HG02763 (cell line): Measurements from ENCODE around the gene CRNKL1.

ENCODE experiments used
- ATAC-seq: cut with Tn5 transposase; IDR thresholded peaks from one replicate; pipeline ENCODE4 v1.9.1; 2021; ENCODE audit warnings: mild to moderate bottlenecking, moderate library complexity; ENCODE audit not compliant: unreplicated experiment

The CRNKL1 gene

DNA sequence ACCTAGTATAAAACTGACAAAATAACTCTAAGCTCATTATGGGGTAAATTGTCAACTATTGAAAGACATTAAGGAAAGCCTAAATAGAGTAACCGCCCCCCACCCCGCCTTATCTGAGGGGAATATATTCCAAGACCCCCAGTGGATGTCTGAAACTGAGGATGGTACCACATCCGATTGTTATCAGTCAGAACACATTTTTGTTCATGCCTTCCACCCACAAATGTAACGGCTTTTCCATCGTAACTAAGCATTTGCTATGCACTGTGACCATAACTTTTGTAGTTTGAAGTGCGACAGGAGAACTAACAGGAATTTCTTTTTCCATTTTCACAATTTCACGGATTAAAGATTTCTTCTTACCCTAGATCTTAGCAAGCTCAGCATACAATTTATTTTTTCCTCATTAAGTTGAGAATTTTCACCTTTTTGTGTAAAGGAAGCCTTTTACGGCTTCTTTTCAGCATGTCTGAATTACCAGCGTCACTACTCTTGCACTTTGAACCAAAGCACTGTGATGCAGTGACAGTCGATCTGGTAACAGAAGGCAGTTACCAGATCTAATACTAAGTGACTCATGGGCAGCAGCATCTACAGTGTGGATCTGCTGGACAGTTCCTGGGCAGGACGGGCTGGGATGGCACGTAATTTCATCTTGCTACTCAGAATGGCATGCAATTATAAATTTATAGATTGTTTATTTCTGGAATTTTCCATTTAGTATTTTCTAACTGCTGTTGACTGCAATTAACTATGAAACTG is 11.9 kb upstream of the CRNKL1 start:
- no peak for ATAC-seq

DNA sequence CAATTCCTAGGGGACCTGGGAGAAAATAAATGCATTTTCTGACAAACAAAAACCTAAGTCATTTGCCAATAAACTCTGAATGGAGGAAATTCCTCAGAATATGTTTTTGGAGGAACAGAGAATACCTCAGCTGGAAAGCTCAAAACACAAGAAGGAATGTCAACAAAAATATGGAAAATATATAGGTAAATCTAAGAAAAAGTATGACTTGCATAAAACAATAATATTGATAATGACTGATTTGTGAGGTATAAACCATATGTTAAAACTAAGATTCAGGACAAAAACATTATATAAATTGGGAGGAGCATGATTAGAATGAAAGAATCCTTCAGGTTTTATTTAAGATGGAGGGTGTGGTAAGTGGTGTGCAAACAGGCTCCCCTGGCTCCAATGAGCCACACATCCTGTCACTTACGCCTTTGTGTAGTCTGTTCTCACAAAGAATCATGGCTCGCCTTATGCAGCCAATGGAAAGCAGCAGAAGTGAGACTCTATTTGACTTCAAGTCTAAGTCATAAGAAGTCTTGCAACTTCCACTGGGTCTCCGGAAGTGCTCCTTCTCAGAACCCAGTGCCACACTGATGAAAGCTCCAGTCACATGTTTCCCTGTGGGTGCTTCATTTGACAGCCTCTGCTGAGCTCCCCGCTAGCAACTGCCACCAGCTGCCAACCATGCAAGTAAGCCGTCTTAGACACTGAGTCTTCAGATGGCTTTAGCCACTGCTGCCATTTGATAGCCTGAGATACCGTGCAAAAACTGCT is 8.2 kb upstream of the CRNKL1 start:
- no peak for ATAC-seq

DNA sequence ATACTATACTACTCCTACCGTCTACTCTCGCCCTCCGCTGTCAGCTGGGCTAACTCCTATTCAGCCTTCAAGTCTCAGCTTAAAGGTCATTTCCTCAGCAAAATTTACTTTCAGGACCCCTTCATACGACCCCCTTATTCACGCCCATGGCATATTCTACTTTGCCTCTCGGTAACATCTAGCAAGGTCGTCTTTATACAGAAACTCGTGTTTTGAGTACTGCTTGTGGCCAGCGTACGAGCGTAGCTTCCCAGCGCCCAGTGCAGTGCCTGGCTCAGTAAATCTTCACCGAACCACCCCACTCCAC is 546 bp downstream of the CRNKL1 start:
- no peak for ATAC-seq

DNA sequence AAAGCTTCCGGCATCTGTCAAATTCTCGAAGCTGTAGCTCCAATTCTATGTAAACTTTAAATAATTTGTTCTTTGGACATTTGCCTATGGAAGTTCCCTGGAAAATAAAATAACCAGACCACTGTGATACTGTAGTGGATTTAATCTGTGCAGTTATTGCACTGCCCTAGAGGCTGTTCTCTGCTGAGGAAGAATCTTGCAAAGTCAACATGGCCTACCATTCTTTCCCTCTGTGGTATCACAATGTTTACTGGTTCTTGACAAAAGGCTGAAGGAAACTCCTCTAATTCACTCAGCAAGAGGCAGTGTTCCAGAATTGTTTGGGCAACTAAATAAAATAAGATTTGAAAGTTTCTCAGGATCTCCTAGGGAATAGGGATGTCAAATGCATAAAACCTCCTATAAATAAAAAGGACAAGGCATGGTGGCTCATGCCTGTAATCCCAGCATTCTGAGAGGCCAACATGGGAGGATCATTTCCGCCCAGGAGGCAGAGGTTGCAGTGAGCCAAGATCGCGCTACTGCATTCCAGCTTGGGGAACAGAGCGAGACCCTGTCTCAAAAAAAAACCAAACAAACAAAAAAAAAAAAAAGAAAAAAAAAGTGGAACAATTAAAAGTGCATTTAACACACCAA is 12.4 kb downstream of the CRNKL1 start:
- no peak for ATAC-seq

DNA sequence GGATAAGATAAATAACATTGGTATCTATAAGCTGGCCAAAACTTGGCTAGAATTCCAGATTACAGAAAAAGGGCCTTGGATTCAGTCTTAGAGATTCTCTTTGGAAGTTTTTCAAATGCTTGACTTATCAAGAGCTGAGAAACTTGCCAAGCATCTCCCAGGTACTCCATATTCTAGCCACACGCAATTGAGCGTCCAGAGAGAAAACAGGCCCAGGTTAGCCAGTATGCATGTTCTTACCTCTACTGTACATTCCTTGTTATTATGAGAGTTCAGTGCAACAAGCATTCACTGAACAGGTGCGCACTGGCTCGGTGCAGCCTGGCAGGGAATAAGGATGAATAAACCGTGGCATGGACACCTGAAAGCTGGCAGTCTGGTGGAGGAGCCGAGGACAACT is 13.7 kb downstream of the CRNKL1 start:
- no peak for ATAC-seq

DNA sequence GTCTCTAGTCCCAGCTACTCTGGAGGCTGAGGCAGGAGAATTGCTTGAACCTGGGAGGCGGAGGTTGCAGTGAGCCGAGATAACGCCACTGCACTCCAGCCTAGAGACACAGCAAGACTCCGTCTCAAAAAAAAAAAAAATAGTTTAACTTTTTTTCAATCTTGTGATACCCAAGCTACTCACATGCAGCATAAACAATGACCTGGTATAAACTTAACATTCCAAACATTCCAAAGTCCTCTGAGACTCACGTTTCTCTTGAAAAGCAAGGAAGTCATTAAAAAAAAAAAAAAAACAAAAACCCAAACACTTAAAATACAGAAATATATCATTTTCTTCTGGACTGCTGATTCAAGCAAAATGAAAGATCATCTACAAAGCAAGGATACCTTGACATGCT is 14.3 kb downstream of the CRNKL1 start:
- ATAC-seq = no peak

DNA sequence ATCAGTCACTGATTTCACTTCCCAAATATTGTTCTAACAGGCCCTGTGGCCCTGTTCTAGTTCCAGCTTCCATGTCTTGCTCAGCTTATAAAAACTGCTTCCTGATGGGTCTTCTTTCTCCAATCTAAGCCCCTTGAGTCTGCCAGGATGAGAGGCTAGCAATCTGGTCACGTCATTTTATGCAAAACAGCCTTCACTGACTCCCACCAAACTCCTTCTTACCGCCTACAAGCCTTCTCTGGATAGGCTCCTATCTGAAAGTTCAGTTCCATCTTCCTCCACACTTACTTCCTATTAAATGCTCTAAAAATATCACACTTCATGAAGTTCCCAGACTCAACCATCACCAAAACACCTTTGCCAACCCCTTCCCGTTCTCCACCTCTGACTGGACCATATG is 15.5 kb downstream of the CRNKL1 start:
- ATAC-seq = no peak

DNA sequence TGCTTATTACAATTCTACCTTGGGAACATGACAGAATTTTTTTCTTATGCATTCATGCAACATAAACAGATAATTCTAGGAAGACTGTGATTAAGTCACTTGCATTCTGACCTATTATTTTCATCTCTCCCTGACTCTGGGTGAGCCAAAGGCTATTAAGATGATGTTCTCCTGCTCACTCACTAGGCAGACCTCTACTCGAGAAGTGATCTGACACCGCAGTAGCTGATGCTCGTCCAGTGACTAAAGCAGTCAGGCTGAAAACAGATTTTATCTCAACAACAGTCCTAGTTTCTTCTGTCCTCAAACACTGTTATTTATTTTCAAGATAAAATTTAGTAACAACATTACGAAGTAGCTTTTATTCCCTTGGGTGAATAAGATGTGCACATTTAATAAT is 17.8 kb downstream of the CRNKL1 start:
- no peak for ATAC-seq

DNA sequence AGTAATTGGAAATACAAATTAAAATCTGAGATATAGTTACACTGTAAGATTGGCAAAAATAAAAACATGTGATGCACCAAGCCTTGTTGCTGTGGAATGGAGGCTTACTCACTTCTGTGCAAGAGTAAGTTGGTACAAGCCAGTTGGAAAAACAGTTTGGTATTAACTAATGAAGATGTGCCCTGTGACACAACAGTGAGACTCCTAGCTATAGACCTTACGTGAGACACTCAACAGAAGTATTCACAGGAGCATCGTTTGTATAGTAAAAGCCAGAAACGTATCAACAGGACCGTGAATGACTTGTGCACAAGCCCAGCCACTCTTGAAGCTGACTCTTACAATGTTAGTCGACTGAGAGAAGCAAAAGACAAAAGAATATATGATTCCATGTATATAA is 20.5 kb downstream of the CRNKL1 start:
- ATAC-seq = no peak

DNA sequence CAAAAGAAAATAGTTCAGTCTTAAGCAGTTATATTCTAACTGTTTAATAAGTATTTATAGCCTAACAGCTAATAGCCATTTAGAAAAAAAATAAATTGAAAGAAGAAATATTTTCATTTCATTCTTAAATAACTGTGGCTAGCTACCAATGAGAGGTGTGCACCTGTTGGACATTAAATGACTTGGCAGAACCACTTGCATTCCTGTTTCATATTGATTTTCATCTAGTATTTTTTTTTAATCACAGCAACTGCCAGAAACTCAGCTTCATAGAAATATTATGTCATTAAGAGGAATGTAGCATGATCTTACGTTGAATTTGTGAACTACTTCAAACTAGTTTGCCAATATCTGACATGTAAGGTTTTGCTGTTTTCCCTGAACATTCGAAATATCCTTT is 25.0 kb downstream of the CRNKL1 start:
- ATAC-seq = no peak

DNA sequence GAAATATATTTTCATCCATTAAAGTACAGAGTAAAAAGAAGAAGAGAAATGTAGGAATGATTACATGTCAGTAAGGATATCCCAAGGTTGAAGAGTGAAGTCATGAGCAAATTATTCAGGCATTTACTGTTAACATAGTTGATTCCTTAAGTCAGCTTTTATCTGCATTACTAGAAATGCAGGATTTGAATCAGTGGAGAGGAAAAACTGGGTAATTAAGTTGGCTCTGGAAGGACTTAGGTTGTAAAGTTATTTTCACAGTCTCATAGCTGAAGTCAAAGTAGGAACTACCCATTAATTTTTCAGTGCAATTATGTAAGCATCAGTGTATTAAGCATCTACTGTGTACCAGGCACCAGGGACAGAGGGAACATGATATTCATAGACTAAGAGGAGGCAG is 27.3 kb downstream of the CRNKL1 start:
- ATAC-seq = no peak

DNA sequence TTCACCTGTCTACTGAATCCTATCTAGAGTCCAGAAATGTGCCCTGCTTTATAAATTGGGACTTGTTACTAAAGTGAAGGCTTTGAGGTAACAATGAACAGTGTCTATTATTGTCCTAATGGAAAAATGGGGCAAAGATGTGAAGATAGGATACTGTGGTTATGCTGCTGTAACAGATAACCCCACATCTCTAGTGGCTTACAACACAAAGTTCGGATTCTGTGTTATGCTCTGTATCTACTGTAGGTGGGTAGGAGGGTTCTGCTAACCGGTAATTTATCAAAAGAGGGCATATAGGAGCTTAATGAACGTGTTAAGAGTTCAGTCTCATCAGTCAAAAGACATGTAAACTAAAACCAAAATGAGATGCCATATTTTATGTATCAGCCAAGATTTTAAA is 28.9 kb downstream of the CRNKL1 start:
- ATAC-seq = no peak

DNA sequence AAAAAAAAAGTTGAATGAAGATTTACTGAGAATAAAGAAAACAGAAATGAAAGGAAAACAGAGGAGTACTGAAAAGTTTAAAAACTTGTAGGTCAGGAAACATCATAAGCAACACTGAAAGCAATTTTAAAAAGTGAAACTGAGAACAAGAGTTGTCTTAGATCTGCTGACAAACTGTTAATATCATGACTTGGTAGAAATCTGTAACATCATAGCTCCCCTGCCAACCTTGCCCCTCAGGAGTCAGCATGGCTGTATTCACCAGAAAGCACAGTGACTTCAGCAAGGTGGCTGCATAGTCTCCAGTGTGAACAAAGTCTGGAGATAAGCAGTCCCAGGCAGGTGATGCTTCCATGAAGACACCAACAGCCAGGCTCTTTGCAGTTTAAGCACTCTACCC is 29.8 kb downstream of the CRNKL1 start:
- no peak for ATAC-seq

DNA sequence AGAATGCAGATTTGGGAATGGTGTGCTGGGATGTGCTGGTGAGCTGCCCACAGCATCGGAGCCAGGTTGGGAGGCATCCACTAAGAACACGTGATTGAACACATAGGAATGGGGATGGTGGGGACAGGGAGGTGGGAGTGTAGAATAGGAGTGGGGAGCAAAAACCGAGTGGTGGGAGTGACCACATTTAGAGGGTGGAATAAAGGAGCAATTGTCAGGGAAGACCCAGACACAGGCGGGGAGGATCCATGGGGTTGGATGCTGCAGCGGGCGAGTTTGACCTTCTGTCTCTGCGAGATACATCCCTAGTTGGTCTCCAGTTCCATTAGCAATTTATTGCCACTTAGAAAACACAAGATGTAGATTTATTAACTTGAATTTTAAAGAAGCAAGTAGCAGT is 30.4 kb downstream of the CRNKL1 start:
- no peak for ATAC-seq

DNA sequence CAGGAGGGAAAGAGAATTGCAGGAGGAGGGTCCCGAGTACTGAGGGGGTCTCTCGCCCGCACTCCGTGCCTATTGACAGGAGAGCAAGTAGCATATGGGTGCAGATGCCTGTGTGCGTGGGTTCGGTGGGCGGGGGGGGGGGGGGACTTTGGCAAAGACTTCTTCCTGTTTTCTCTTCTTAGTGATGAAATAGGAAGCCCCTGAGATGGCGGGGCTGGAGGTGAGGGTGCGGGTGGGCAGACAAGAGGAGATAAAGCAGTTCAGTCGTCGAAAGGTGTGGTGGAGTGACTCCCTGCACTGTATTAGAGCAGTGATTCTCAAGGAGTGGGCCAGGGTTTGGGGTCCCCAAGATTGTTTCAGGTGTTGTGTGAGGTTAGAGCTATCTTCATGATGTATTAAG is 31.4 kb downstream of the CRNKL1 start:
- ATAC-seq = no peak

DNA sequence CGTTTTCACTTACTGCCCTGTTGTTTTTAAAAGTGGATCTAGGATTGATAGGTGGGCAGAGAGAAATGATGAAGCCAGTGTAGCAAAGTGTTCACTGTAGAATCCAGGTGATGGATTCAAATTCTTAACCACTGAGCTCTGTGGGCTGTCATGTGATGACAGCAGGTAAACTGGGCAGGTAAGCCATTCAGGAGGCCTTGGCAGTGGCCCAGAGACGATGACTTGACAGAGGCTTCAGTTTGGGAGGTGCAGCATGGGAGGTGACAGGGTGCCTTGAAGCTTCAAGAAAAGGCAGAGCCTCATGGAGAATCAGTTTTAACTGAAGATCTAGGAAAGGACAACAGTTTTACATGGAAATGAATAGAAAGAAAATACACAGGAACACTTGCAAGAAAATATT is 33.1 kb downstream of the CRNKL1 start:
- ATAC-seq = no peak

DNA sequence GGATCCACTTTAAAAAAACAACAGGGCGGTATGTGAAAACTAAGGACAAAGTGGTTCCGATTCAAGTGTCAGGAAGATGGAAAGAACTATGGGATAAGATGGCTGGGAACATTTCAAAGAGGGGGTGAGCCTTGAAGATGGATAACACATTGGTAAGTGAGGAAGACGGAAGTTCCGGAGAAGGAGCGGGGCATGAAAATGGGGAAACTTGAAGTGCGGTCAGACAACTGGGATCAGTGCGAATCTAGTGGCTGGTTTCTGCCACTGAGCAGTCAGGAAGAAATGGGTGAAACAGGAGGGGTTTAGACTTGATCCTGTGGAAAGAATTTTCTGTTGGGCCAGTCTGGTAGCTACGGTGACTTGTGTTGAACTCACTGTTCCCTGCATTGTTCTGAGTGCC is 33.9 kb downstream of the CRNKL1 start:
- no peak for ATAC-seq

DNA sequence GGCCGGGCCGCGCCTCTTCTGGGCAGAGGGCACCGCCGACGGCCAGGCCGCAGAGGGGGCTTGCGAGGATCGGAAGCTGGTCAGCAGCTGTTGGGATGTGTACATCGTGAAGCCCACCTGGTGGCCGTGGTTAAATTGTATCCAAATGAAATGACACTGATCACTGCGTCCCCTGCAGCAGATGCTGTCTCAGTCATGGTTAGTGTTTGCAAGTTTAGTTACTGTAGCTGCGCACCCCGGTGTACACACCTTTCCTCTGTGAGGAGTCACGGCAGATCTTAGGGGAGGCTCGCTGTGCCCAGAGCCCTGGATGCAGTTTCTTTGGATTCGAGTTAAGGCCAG is 34.5 kb downstream of the CRNKL1 start:
- ATAC-seq = peak; percentile 3

DNA sequence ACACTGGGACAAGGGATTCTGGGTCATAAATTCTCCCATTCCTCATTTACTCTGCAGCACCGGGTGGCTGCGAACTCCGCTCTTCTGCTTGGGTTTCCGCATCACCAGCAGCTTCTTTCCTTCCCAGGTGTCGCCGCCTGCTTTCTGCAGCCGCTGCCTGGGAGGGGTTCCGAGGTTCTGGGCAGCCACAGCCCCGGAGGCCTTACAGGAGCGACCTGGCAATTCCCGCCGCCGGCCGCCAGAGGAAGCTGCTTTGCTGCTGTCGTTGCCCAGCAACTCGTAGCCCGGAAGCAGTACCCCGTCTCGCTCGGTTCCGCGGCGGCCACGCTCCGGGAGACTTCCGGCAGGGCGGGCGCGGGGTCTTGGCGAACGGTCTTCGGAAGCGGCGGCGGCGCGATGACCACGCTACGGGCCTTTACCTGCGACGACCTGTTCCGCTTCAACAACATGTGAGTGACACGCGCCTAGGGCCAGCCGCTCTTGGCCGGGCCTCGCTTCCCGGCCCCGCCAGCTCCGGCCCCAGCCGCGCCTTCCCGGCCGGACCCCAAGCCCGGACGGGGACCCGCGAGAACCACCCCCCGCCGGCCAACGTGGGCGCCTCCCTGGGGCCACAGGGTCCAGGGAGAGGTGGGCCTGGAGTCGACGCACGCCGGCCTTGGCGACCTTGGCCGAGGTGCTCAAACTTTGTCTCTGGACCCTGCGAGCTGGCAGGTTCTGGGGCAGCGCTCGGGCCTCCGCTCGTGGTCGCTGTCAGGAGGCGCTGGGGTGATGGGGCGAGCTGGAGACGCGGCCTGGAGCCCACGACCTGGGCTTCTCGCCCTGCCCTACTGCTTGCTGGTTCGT is 35.0 kb downstream of the CRNKL1 start, which contains the start of gene NAA20:
Gene NAA20, plus strand, starts transcription at position 362 of the 843 bp plus-strand sequence. Its CDS starts 35 bp downstream, at position 397.
- ATAC-seq = peak; percentile 98

DNA sequence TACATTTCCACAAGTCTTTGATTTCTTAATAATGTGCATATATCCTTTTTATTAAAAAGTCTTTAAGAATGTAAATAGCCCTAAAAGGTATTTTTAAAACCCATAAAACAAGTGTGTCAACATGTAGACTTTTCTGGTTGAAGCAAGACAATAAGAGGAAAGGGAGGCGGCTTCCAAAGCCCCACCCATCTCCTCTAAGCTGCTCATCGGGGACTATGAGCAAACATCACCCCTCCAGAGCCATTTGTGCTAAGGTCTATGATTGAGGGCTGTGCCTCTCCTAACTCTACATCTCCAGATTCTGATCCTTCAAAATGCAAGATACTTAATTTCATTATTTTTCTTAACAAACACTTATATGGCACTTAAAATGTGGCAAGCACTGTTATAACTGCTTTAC is 37.6 kb downstream of the CRNKL1 start:
- ATAC-seq = no peak

DNA sequence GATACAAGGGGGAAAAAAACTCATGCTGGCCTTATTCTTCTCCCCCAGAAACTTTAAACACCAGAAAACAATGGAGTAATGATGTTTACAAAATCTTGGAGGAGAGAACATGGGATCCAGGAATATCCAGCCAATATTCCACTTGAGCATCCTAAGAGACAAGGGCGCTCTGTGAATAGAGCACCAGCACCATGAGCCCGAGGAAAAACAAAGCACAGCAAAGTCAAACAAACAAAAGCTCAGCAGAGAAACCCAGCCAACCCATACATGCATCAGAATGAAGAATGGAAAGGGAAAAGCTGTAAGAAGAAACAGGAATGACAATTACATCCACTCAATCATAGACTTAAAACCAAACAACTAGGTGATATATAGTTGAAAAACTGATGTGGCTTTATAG is 39.7 kb downstream of the CRNKL1 start:
- no peak for ATAC-seq
